Adipose tissue (tissue), 3 donors: ENCODE data around the gene MASTL. TPM values are rescaled to one million over a fixed set of nuclear protein-coding genes. Genes with fewer than 3 reads are reported as not detected.
"Not testable (repeated sequence)": the region's sequence is repeated elsewhere in the genome, so short reads cannot be mapped to it uniquely, and the experiment has no call there.

Source experiments
- H3K27ac ChIP-seq: one replicate; pipeline ENCODE4 v1.5.1; 2013; ENCODE audit warnings: low read depth, low read length
- WGBS, 3 donors: extraction: QIAGEN DNeasy Blood & Tissue Kit; methylation state at CpG; one replicate each; pipeline ENCODE4 v1.1.7; 2013; 5-methylcytosine and 5-hydroxymethylcytosine counted together
- polyA plus RNA-seq, 3 donors: library from polyadenylated mRNA; stranded (reverse); fragments of 200-250 nt; gene quantifications; one replicate each; pipeline ENCODE4 v1.2.3, GENCODE V29; 2013
- donor health status: healthy with polysubstance abuse.
- donor health status: Bipolar disorder and iron deficiency.
- donor health status: healthy.

The MASTL gene
- polyA plus RNA-seq = 1 to 10 TPM; 1.7 to 5.4 (median 4.5) TPM

DNA sequence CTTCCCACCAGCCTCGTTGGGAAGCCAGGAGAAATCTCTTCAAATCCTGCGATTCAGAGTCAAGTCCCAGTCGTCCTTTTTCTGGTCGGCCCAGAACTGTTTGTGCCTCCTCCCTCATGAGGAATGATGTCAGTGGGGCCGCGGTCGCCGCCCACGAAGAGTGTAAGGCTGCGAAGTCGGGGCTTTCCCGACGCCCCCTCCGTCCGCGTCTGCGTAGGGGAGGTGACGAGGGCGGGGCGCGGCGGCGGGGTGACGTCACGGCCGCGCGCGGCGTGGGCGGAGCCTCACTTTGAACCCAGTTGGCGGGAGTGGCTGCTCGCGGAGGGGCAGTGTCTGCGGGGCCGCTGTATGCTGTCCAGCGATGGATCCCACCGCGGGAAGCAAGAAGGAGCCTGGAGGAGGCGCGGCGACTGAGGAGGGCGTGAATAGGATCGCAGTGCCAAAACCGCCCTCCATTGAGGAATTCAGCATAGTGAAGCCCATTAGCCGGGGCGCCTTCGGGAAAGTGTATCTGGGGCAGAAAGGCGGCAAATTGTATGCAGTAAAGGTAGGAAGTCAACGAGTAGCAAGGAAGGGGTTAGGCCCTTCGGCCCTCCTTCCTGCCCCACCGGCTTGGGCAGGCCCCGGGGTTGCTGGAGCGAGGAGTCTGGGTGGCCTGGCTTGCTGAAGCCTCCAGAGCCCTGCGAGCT, at the start of gene MASTL:
Gene MASTL, plus strand, starts transcription at position 287 of the 689 bp plus-strand sequence. Its CDS starts 75 bp downstream, at position 362.
- peak within 1 kb of the TSS; percentile 94 for H3K27ac ChIP-seq
- WGBS, 3 donors = 0 to 1% (median 0%) methylated on average over 54 to 55 of the region's 55 CpGs

- no peak overlapping the region for H3K27ac ChIP-seq
- 96 to 97% (median 96%) methylated on average over 3 of the region's 3 CpGs for WGBS, 3 donors
Measured at GRCh38 chr10:27108165-27108564, 47.0 kb upstream of the MASTL start.

DNA sequence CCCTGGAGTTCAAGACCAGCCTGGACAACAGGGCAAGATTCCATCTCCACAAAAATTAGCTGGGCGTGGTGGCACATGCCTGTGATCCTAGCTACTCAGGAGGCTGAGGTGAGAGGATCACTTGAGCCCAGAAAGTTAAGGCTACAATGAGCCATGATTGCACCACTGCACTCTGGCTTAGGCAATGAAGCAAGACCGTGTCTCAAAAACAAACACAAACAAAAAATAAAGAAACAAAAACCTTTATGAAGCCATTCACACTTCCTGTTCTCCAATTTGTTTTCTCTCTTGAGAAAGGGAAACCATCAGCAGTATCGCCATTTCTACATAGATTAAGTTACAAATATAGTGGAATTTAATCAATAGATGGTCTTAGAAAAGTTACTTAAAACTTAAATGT, 20.8 kb upstream of the MASTL start:
- no peak overlapping the region for H3K27ac ChIP-seq
- WGBS, 3 donors = 85 to 96% (median 87%) methylated on average over 3 of the region's 3 CpGs

DNA sequence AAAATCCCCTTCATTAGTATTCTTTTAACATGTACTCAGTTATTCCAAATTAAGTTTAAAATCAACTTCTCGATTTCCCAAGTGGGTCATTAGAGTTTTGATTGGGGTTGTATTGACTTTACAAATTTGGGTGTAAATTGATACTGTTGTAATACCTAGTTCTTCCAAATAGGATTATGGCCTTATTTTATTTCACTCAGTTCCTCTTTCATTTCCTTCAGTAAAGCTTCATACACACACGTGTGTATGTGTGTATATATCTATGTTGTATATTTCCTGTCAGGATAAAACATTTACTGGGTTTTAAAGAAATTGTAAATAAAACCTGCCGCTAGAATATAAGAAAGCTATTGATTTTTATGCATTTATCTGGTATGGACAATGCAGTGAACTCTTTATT, 16.9 kb upstream of the MASTL start:
- no peak overlapping the region for H3K27ac ChIP-seq
- WGBS, 3 donors = 80 to 91% (median 83%) methylated on average over 3 of the region's 3 CpGs

GRCh38 chr10:27143686-27144085, 11.5 kb upstream of the MASTL start:
- no peak overlapping the region for H3K27ac ChIP-seq
- 95 to 100% (median 100%) methylated on average over 1 of the region's 1 CpG for WGBS, 3 donors

DNA sequence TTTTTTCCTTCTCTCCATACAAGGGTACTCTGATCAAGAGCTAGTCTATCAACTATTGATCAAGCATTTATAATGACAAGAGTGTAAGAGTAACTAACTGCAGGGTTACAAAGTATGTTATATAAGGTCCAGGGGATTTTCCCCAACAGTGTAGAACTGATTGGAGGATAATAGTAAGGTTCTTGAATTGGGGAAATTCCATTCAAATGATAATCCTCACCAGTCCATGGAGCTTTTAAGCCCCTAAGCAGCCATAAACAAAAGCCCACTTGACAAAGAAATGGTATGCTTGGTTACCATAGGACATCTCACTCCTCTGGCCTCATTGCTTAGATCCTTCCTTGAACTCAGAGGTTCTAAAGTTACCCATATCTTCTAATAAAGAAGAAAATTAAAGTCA, 9.2 kb upstream of the MASTL start:
- no peak overlapping the region for H3K27ac ChIP-seq

- no peak overlapping the region for H3K27ac ChIP-seq
- WGBS, 3 donors = 57 to 91% (median 68%) methylated on average over 5 of the region's 5 CpGs
Measured at GRCh38 chr10:27147701-27148100, 7.5 kb upstream of the MASTL start.

- WGBS, 3 donors = 80 to 95% (median 89%) methylated on average over 1 of the region's 1 CpG
- H3K27ac ChIP-seq = no peak overlapping the region
Measured at GRCh38 chr10:27150261-27150660, 4.9 kb upstream of the MASTL start.

- H3K27ac ChIP-seq = no peak overlapping the region
Measured at GRCh38 chr10:27152687-27153086, 2.5 kb upstream of the MASTL start.

DNA sequence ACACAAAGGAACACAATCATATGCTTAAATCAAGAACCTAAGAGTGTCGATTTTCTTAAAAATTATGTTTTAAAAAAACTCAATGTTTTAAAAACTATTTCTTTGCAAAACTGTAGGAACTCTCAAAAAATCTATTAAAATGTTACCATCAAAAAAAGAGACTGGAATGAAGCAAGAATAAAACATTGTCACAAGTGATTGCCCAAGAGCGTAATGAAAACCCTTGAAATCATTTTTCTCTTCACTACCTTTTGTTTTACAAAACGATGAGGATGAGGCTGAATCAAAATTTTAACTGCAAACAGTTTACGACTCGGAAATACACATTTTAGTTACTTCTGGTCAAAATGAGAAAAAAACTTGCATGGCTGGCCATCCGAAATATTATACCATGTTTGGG, 1.8 kb upstream of the MASTL start:
- 2 to 4% (median 3%) methylated on average over 6 of the region's 6 CpGs for WGBS, 3 donors
- no peak overlapping the region for H3K27ac ChIP-seq

- H3K27ac ChIP-seq = peak overlapping the region; percentile 94
- 1% methylated on average over 18 of the region's 18 CpGs for WGBS, 3 donors
Measured at GRCh38 chr10:27153845-27154193, 1.3 kb upstream of the MASTL start.

GRCh38 chr10:27156566-27156965, 1.4 kb downstream of the MASTL start:
- 85 to 90% (median 86%) methylated on average over 17 of the region's 17 CpGs for WGBS, 3 donors

GRCh38 chr10:27157150-27157549, 2.0 kb downstream of the MASTL start:
- H3K27ac ChIP-seq = no peak overlapping the region
- 82 to 87% (median 83%) methylated on average over 2 of the region's 2 CpGs for WGBS, 3 donors

More at GRCh38 chr10:27156566-27156965, 1.4 kb downstream of the MASTL start:
- H3K27ac ChIP-seq = not testable (repeated sequence)

DNA sequence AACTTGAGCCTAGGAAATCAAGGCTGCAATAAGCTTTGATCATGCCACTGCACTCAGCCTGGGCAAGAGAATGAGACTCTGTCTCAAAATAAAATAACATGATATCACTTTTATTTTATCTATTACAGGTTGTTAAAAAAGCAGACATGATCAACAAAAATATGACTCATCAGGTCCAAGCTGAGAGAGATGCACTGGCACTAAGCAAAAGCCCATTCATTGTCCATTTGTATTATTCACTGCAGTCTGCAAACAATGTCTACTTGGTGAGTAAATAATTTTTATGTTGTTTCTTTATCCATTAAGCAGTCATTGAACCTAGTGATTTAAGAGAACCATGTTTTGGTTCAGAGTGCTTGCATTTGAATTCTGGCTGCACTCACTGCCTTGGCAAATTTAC, 3.3 kb downstream of the MASTL start:
- no peak overlapping the region for H3K27ac ChIP-seq

DNA sequence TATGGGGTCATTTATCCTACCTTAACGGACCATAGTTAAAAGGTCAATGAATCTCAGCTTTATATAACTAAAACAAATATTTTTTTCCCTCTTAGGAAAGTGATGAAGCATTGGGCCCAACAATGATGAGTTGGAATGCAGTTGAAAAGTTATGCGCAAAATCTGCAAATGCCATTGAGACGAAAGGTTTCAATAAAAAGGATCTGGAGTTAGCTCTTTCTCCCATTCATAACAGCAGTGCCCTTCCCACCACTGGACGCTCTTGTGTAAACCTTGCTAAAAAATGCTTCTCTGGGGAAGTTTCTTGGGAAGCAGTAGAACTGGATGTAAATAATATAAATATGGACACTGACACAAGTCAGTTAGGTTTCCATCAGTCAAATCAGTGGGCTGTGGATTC, 14.7 kb downstream of the MASTL start:
- WGBS, 3 donors = 81 to 94% (median 86%) methylated on average over 4 of the region's 4 CpGs
- H3K27ac ChIP-seq = no peak overlapping the region

GRCh38 chr10:27188259-27188658, 33.1 kb downstream of the MASTL start:
- WGBS, 3 donors = 86 to 100% (median 99%) methylated on average over 1 of the region's 1 CpG
- no peak overlapping the region for H3K27ac ChIP-seq

DNA sequence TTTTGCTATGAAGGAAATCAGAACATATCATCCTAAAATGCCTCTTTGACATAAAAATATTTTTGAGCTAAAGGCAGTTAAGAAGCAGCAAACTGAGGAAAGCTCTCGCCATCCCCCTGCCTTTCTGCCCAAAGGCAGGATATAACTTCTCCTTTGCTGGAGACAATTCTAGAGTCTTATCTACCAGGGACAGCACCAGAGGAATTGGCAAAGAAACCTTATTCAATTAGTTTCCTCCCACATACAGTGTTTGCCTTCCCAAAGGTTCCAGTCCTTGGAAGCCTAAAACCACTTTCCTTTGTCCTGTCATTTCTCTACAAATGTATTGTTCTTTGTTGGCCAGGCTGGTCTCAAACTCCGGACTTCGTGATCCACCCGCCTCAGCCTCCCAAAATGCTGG, 33.7 kb downstream of the MASTL start:
- WGBS, 3 donors = 94 to 97% (median 95%) methylated on average over 4 of the region's 4 CpGs
- H3K27ac ChIP-seq = no peak overlapping the region

- 88 to 89% (median 88%) methylated on average over 2 of the region's 2 CpGs for WGBS, 3 donors
- H3K27ac ChIP-seq = no peak overlapping the region
Measured at GRCh38 chr10:27190508-27190907, 35.4 kb downstream of the MASTL start.

DNA sequence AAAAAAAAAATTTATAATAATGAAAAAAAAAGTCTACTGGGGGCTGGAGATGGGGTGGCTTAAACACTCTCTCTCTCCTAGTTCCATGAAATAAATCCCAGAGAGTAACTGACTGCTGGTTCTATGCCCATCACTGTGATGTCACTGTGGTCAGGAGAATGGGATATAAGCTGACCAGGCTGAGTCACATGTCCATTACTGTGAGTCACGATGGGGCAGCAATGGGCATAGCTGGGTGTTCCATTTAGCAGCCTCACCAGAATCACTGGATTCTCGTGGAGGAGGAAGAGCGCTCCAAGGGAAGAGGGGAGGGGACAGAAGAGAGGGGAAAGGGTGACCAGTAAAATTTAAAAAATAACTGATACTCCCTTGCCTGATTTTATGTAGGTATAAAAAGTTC, 37.1 kb downstream of the MASTL start:
- WGBS, 3 donors = 78 to 89% (median 82%) methylated on average over 3 of the region's 3 CpGs
- no peak overlapping the region for H3K27ac ChIP-seq

DNA sequence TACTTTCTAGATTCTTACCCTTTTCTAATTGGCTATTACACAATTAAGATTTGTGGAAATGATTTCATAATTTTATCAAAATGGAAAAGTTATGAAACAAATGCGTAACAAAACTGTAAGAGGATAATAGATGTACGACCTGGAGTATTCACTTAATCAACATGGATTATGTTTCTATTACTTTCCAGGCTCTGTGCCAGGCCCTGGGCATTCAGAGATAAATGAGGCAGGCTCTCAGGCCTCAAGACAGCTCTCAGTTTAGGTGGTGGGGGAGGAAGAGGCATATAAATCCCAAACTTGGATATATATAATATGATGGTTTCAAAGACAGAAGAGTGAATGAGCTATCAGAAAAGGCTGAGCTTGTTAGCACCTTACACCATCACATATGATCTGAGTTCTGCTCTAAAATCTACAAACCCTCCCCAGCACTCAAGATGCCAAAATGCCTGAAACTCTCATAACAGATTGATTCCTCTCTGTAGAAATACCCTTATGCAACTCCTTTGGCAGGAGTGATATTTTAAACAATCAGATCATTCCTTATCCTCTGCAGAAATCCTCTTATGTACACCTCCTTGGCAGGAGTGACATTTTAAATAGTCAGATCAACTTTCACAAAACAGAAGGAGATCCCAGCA, 42.9 kb downstream of the MASTL start:
- no peak overlapping the region for H3K27ac ChIP-seq
- WGBS, 3 donors = 29 to 51% (median 50%) methylated on average over 2 of the region's 2 CpGs
